ENCODE measurements around the gene SLC12A8. TPM values are rescaled to one million over a fixed set of nuclear protein-coding genes. Genes with fewer than 3 reads are reported as not detected.

Gene SLC12A8
- total and polyA plus RNA-seq, 9 of the 15 experiments (the other 6 are each of a cell fraction or from before 2014, with no cell fraction given), result 0.04 to 0.33 (median 0.09) TPM; not detected in 4

- in situ Hi-C loops (cut with MboI), result loop anchor here (25.0 kb wide), 1 partner anchor 415 kb away; the partner anchor contains the start of gene OSBPL11
- no peaks in the 10 kb centered on the region for H3K36me3 ChIP-seq (ENCODE audit: control insufficient read depth, insufficient read depth, low read length)
- no peaks in the 10 kb centered on the region; the same call in 1 of the 2 replicates for H3K9me3 ChIP-seq (replicated peaks; ENCODE audit: control insufficient read depth, insufficient read depth, low read depth, low read length)
- no peak for FAIRE-seq
- no TSS peak for BruUV-seq (replicated peaks)
- no peaks in the 10 kb centered on the region for H4K20me1 ChIP-seq (replicated peaks; ENCODE audit: control insufficient read depth, insufficient read depth, low read length)
- H3K9me1 ChIP-seq (ENCODE audit: control insufficient read depth, insufficient read depth, low read length), result no peaks in the 10 kb centered on the region
- WGBS (ENCODE audit: insufficient coverage, low coverage, missing lambda C conversion rate), result 5% methylated on average over 2 of the region's 2 CpGs
- peaks cover 0 to 10% of the 10 kb centered on the region in 2 experiments; a peak in 3 of 5 replicates for H3K27me3 ChIP-seq (ENCODE audit: control insufficient read depth in 2 of 2, insufficient read depth in 2 of 2, low read length in 2 of 2)
- H3K4me3 ChIP-seq, result no peak overlapping the region
- no peak overlapping the region for H2AFZ ChIP-seq (ENCODE audit: low read depth, low read length)
- no peak overlapping the region for H3K27ac ChIP-seq (ENCODE audit: extremely low read depth, low read depth, low read length)
- no peak overlapping the region for H3K4me2 ChIP-seq (ENCODE audit: insufficient read depth, low read length)
- no peak for TF ChIP-seq SMARCA4 (IDR thresholded peaks at IDR 0.05)
- no peak for TF ChIP-seq MYBL2 (IDR thresholded peaks at IDR 0.05; ENCODE audit: low read depth)
- TF ChIP-seq MYBL2 (CRISPR knock-in tag; IDR thresholded peaks at IDR 0.05; ENCODE audit: borderline replicate concordance), result no peak
- no peak for TF ChIP-seq ID3 (CRISPR knock-in tag; IDR thresholded peaks at IDR 0.05)
- no peak for TF ChIP-seq ID3 (tag; IDR thresholded peaks at IDR 0.05)
- DNase-seq (ENCODE audit: extremely low read depth in 1 of 4, low spot score in 3 of 4), result no peak
- ChIA-PET POLR2A (no interaction called here), CTCF (ENCODE audit: low intra/inter-chr PET ratio) (no interaction called here)
- intact Hi-C loops (cut with micrococcal nuclease), result no loop called here
- no peak for ATAC-seq
- no peak overlapping the region for H3K9ac ChIP-seq (ENCODE audit: insufficient read depth in 1 of 2, low read depth in 2 of 2, low read length in 2 of 2)
- no peaks in the 10 kb centered on the region; a peak in 1 of 5 replicates for H3K4me1 ChIP-seq (replicated peaks in 1 of 2; ENCODE audit: control insufficient read depth in 2 of 2, insufficient read depth in 2 of 2, low read length in 2 of 2)
- no peaks in the 10 kb centered on the region for H3K79me2 ChIP-seq (ENCODE audit: control insufficient read depth, insufficient read depth, low read length)
Observed at GRCh38 chr3:125172346-125172745, 40.2 kb downstream of the SLC12A8 start.
